Activated B cell treated with CpG ODN at 0.5 μM for 24 hours (primary cell): ENCODE measurements around the gene ALDH1A1. TPM values are rescaled to one million over a fixed set of nuclear protein-coding genes. Genes with fewer than 3 reads are reported as not detected.

Experiments
- ATAC-seq: fragments of 200-7000 bp; cut with Tn5 transposase; one replicate; pipeline ENCODE4 v1.10.0; 2021; ENCODE audit warnings: low read depth, mild to moderate bottlenecking, moderate library complexity
- CTCF ChIA-PET: fragments of 350-600 bp; sonication (Branson Sonifier 250); formaldehyde crosslinking; loops from one replicate; lab custom pipeline; 2021; ENCODE audit warnings: antibody characterized with exemption; lab: Charles Lee
- POLR2A ChIA-PET: fragments of 350-600 bp; sonication (Branson Sonifier 250); formaldehyde crosslinking; loops from one replicate; lab custom pipeline; 2021; ENCODE audit warnings: antibody characterized with exemption; lab: Charles Lee
- DNase-seq: peaks from one replicate; pipeline ENCODE4 v3.0.0; 2022
- H3K27ac Mint-ChIP-seq: one replicate; pipeline ENCODE4 v1.8.0; 2020; ENCODE audit warnings: mixed read lengths
- H3K27me3 Mint-ChIP-seq: one replicate; pipeline ENCODE4 v1.8.0; 2021; ENCODE audit warnings: mixed read lengths
- H3K36me3 Mint-ChIP-seq: one replicate; pipeline ENCODE4 v1.8.0; 2021; ENCODE audit warnings: low read depth, mixed read lengths
- H3K4me1 Mint-ChIP-seq: one replicate; pipeline ENCODE4 v1.8.0; 2021; ENCODE audit warnings: mixed read lengths
- H3K4me3 Mint-ChIP-seq: one replicate; pipeline ENCODE4 v1.8.0; 2020; ENCODE audit warnings: mild to moderate bottlenecking, mixed read lengths
- H3K9me3 Mint-ChIP-seq: one replicate; pipeline ENCODE4 v1.8.0; 2020; ENCODE audit warnings: mixed read lengths
- intact Hi-C: fragments of 100-400 bp; cut with micrococcal nuclease; formaldehyde crosslinking; loops from one replicate; pipeline ENCODE4 v1.15.1; 2024
- total RNA-seq: library from RNA; stranded (reverse); gene quantifications from 2 replicates; pipeline ENCODE4 v1.2.3, GENCODE V29; 2022
- TF ChIP-seq, protein P1 (sequence below): fragments of 200-600 bp; IDR thresholded peaks from one replicate; pipeline ENCODE4 v1.8.0; 2022; ENCODE audit warnings: antibody characterized with exemption, mild to moderate bottlenecking

ALDH1A1 gene
- total RNA-seq, 1 donor from 2014 or later = not detected

DNA sequence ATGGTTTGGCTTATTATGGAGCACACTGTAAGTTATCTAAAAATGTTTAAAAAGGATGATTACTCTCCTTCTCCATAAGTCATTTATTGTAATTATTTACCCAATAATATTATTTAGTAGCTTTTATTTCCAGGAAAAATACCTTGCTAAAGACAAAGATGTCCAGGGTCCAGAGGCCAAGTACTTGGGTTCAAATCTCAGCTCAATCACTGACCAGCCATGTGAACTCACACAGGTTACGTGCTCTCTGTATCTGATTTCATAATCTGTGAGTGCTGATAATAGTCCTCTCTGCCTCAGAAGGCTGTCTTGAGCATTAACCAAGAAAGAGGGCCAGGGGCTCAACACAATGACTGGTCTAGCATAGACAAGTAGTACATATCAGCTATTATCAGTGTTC is 27.0 kb downstream of the ALDH1A1 start:
- Mint-ChIP-seq H3K36me3 (no peaks in the 10 kb centered on the region), H3K27ac (no peak overlapping the region), H3K27me3 (no peaks in the 10 kb centered on the region), H3K4me3 (no peak overlapping the region), H3K9me3 (no peaks in the 10 kb centered on the region), H3K4me1 (no peaks in the 10 kb centered on the region)
- CTCF ChIA-PET = no interaction called here
- TF ChIP-seq, protein P1, sequence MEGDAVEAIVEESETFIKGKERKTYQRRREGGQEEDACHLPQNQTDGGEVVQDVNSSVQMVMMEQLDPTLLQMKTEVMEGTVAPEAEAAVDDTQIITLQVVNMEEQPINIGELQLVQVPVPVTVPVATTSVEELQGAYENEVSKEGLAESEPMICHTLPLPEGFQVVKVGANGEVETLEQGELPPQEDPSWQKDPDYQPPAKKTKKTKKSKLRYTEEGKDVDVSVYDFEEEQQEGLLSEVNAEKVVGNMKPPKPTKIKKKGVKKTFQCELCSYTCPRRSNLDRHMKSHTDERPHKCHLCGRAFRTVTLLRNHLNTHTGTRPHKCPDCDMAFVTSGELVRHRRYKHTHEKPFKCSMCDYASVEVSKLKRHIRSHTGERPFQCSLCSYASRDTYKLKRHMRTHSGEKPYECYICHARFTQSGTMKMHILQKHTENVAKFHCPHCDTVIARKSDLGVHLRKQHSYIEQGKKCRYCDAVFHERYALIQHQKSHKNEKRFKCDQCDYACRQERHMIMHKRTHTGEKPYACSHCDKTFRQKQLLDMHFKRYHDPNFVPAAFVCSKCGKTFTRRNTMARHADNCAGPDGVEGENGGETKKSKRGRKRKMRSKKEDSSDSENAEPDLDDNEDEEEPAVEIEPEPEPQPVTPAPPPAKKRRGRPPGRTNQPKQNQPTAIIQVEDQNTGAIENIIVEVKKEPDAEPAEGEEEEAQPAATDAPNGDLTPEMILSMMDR = no peak
- POLR2A ChIA-PET = no interaction called here
- intact Hi-C loops = no loop called here
- DNase-seq = no peak
- no peak for ATAC-seq

DNA sequence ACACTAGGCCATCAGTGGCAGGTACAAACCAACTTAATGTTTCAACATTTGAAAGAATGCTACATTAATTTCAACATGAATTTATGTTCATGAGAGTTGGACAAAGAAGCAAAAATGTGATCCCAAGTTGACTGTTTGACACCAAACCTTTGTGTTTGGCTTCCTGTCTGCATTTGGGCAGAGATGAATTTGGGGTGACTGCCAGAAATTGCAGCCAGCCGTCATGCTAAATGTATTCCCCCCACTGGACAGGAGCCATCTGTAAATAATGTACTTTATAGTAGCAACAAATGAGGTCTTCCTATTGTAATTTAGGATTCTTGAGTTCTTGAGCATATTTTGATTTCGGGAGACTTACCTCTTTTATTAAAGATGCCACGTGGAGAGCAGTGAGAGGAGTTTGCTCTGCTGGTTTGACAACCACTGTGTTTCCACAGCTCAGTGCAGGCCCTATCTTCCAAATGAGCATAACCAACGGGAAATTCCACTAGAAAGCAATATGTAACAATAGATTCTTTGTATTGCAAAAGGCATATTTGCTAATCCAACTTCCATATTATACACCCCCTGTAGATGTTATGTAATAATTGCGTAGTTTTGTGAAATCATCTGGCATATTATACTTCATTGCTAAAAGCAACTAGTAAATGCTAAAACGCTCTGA is 27.6 kb downstream of the ALDH1A1 start:
- ATAC-seq = no peak
- no peak for DNase-seq
- TF ChIP-seq, protein P1 = no peak
- no peaks in the 10 kb centered on the region for H3K9me3 Mint-ChIP-seq
- intact Hi-C loops = no loop called here
- CTCF ChIA-PET = no interaction called here
- H3K4me3 Mint-ChIP-seq = no peak overlapping the region
- no peaks in the 10 kb centered on the region for H3K4me1 Mint-ChIP-seq
- POLR2A ChIA-PET = no interaction called here
- no peak overlapping the region for H3K27ac Mint-ChIP-seq
- no peaks in the 10 kb centered on the region for H3K36me3 Mint-ChIP-seq
- no peaks in the 10 kb centered on the region for H3K27me3 Mint-ChIP-seq

DNA sequence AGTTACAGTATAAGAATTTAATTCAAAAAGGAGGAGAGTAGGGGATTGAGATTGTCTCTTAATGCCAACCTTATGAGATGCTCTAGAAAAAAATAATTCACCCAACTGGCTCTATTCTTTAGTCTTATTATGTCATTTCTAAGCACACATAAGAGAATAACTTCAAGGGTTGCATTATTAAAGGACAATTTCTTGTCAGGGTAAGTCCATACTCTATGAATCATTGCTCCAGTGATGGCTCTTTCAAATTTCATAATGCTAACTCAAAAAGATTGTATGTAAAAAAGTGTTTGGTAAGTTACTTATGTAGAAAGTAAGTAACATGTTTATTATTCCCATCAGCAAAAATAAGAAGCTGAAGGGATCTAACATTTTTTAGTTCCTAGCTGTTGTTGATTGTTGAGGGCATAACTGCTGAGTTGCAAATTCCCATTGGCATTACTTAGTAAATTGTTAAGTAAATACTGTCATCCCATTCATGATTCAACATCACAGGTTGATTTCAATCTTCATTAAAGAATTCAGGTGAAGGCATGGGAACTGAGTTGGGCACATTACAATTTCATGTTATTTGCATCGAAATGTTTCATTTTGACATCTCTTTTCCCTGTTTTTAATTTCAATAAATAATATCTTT is 28.6 kb downstream of the ALDH1A1 start:
- H3K36me3 Mint-ChIP-seq = no peaks in the 10 kb centered on the region
- TF ChIP-seq, protein P1 = no peak
- H3K27me3 Mint-ChIP-seq = no peaks in the 10 kb centered on the region
- intact Hi-C loops = no loop called here
- H3K4me3 Mint-ChIP-seq = no peak overlapping the region
- ChIA-PET CTCF (no interaction called here), POLR2A (no interaction called here)
- no peak overlapping the region for H3K27ac Mint-ChIP-seq
- DNase-seq (no peak), ATAC-seq (no peak)
- H3K9me3 Mint-ChIP-seq = no peaks in the 10 kb centered on the region
- H3K4me1 Mint-ChIP-seq = no peaks in the 10 kb centered on the region

DNA sequence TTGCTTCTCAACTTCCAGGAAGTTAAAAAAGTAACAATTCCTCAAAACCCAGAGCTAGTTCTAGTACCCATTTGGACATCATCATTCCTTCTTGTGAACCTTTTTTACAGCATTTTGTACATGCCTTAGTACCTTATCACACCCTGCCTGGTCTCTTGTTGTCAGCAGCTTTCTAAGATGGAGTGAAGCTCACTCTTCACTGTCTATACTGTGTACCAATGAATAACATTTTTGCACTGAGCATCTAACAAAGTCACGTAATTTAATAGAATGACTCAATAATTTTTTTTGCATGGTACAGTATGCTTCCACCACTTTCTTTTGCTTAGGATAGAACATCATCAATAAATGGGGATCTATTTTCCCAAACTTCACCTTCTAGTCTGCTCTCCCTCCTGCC is 29.8 kb downstream of the ALDH1A1 start:
- CTCF ChIA-PET = no interaction called here
- Mint-ChIP-seq H3K9me3 (no peaks in the 10 kb centered on the region), H3K36me3 (no peaks in the 10 kb centered on the region), H3K4me1 (no peaks in the 10 kb centered on the region), H3K4me3 (no peak overlapping the region), H3K27ac (no peak overlapping the region), H3K27me3 (no peaks in the 10 kb centered on the region)
- DNase-seq (no peak), ATAC-seq (no peak)
- POLR2A ChIA-PET = no interaction called here
- intact Hi-C loops = no loop called here
- TF ChIP-seq, protein P1 = no peak

DNA sequence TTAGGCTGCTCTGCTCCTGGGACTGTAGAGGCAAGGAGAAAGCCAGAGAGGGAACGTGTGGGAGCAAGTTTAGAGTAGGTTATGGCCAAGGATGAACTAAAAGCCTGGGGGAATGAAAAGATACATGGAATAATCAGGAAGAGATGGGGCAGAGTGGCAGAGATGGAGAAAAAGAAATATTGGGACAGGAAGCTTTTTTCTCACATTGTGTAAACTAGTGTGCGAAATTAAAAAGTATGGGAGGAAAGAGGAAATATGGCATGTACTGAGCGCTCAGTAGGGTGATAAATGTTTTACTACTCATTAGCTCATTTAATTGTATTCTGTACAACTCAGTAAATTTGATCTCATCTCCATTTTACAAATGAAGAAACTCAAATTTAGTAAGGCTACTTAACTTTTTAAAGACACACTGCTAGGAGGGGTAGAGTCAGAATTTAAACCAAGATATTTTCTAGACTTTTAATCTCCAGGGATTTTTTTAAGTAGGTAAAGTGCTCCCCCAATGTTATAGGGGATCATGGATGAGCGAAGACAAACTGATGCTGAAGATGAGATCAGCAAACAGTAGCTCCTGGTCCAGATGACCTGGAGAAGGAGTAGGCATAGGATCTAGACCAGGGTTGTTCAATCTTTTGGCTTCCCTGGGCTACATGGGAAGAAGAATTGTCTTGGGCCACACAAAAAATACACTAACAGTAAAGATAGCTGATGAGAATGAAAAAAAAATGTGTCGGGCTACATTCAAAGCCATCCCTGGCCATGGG is 30.8 kb downstream of the ALDH1A1 start:
- DNase-seq (no peak), ATAC-seq (no peak)
- no peak overlapping the region for H3K27ac Mint-ChIP-seq
- POLR2A ChIA-PET = no interaction called here
- no peaks in the 10 kb centered on the region for H3K9me3 Mint-ChIP-seq
- CTCF ChIA-PET = no interaction called here
- no peaks in the 10 kb centered on the region for H3K36me3 Mint-ChIP-seq
- H3K4me1 Mint-ChIP-seq = no peaks in the 10 kb centered on the region
- intact Hi-C loops = no loop called here
- TF ChIP-seq, protein P1 = no peak
- no peaks in the 10 kb centered on the region for H3K27me3 Mint-ChIP-seq
- no peak overlapping the region for H3K4me3 Mint-ChIP-seq
